Kidney (tissue), 14 donors: ENCODE results near the gene MPZL1. TPM values are rescaled to one million over a fixed set of nuclear protein-coding genes. Genes with fewer than 3 reads are reported as not detected.

Experiments used
- DNase-seq, 5 donors: peaks; one replicate each; pipeline ENCODE4 v3.0.0-alpha.2; 2013 to 2020
- FAIRE-seq: peaks from 2 replicates; lab custom pipeline; 2012; peaks lifted over from hg19 to GRCh38; lab: Jason Lieb, UNC
- H3K27ac ChIP-seq, 2 donors: one replicate each; pipeline ENCODE4 v1.7.0; 2013; ENCODE audit warnings: low read depth in 2 of 2, low read length in 2 of 2, inconsistent platforms in 1 of 2
- H3K27me3 ChIP-seq: one replicate; pipeline ENCODE4 v1.7.1; 2013; ENCODE audit warnings: low read length, inconsistent platforms; ENCODE audit not compliant: control insufficient read depth, insufficient read depth
- H3K36me3 ChIP-seq, 3 donors: one replicate each; pipeline versions ENCODE4 v1.7.0 to v1.7.1; 2013; ENCODE audit warnings: low read length in 3 of 3, control low read depth in 1 of 3, inconsistent platforms in 1 of 3; ENCODE audit not compliant: insufficient read depth in 3 of 3, control insufficient read depth in 2 of 3
- H3K4me1 ChIP-seq, 3 donors: one replicate each; pipeline versions ENCODE4 v1.7.0 to v1.7.1; 2013; ENCODE audit warnings: low read length in 3 of 3, inconsistent platforms in 1 of 3, low read depth in 1 of 3; ENCODE audit not compliant: control insufficient read depth in 2 of 3, insufficient read depth in 2 of 3
- H3K4me3 ChIP-seq, 3 donors: one replicate each; pipeline versions ENCODE4 v1.7.0 to v1.8.1; 2013; ENCODE audit warnings: low read length in 3 of 3, control low read depth in 1 of 3, inconsistent platforms in 1 of 3
- H3K9ac ChIP-seq, 3 donors: one replicate each; pipeline versions ENCODE4 v1.7.0 to v1.7.1; 2013; ENCODE audit warnings: low read length in 3 of 3, control low read depth in 1 of 3, inconsistent platforms in 1 of 3
- H3K9me3 ChIP-seq, 3 donors: one replicate each; pipeline versions ENCODE4 v1.7.0 to v1.7.1; 2013; ENCODE audit warnings: low read length in 3 of 3, control low read depth in 1 of 3, inconsistent platforms in 1 of 3; ENCODE audit not compliant: control insufficient read depth in 2 of 3, insufficient read depth in 1 of 3
- intact Hi-C: fragments of 100-400 bp; cut with DNase I; formaldehyde crosslinking; loops from one replicate; pipeline ENCODE4 v1.11.1; 2022
- polyA plus RNA-seq: library from polyadenylated mRNA; stranded (reverse); fragments of 350-450 nt; fragmentation: Illumina TruSeq; extraction: RNeasy Lipid Tissue Mini Kit (QIAGEN cat#74804); gene quantifications from one replicate; pipeline ENCODE4 v1.2.3, GENCODE V29; 2014; ENCODE audit warnings: low read depth, low replicate concordance; ENCODE audit not compliant: insufficient read depth
- total RNA-seq: library from RNA; stranded (reverse); fragmentation: NEBNext Ultra II Directional; extraction: Animal tissue kit (Norgen Biotek cat#: 25700); gene quantifications from one replicate; pipeline ENCODE4 v1.2.1, GENCODE V29; 2021
- TF ChIP-seq, protein P1 (sequence below): IDR thresholded peaks from 3 replicates; pipeline ENCODE4 v1.5.1; 2012; ENCODE audit warnings: mild to moderate bottlenecking, moderate library complexity, borderline replicate concordance; ENCODE audit not compliant: insufficient read depth; ENCODE audit errors: extremely low read depth
- donor health status: control.
- donor health status: control.
- donor health status: control.
- donor health status: control.
- donor health status: control.
- donor health status: DM: yes; HTN: yes; CAD: no.
- donor health status: Normal renal cell carcinoma (clear cell type).

MPZL1 gene
- total and polyA plus RNA-seq, 2 donors from 2014 or later = 42.1 to 98.3 TPM

DNA sequence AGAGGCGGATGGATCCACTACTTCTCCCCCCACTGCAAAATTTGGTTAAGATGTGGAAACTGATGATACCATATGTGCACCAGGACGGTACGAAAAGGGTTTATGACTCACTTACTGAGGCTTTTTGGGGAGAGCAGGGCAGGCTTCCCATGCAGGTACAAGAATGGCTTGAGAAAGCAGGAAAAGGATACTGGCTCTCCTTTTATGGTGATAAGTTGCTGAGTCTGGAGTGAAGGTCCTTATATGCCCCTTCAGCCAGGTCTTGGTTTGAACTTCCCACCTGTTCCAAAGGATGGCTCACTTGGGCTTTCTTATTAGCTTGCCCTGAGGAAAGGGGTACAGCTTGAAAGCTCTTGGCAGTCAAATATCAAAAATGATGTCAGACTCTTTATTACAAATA, 23.1 kb downstream of the MPZL1 start:
- H3K27me3 ChIP-seq = no peaks in the 10 kb centered on the region
- H3K27ac ChIP-seq = no peak overlapping the region
- no peaks in the 10 kb centered on the region for H3K9me3 ChIP-seq
- no peak overlapping the region for H3K9ac ChIP-seq
- intact Hi-C loops = no loop called here
- DNase-seq (no peak), FAIRE-seq (no peak)
- H3K36me3 ChIP-seq = no peaks in the 10 kb centered on the region
- H3K4me1 ChIP-seq = no peaks in the 10 kb centered on the region
- TF ChIP-seq, protein P1, sequence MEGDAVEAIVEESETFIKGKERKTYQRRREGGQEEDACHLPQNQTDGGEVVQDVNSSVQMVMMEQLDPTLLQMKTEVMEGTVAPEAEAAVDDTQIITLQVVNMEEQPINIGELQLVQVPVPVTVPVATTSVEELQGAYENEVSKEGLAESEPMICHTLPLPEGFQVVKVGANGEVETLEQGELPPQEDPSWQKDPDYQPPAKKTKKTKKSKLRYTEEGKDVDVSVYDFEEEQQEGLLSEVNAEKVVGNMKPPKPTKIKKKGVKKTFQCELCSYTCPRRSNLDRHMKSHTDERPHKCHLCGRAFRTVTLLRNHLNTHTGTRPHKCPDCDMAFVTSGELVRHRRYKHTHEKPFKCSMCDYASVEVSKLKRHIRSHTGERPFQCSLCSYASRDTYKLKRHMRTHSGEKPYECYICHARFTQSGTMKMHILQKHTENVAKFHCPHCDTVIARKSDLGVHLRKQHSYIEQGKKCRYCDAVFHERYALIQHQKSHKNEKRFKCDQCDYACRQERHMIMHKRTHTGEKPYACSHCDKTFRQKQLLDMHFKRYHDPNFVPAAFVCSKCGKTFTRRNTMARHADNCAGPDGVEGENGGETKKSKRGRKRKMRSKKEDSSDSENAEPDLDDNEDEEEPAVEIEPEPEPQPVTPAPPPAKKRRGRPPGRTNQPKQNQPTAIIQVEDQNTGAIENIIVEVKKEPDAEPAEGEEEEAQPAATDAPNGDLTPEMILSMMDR = no peak
- H3K4me3 ChIP-seq = no peak overlapping the region

DNA sequence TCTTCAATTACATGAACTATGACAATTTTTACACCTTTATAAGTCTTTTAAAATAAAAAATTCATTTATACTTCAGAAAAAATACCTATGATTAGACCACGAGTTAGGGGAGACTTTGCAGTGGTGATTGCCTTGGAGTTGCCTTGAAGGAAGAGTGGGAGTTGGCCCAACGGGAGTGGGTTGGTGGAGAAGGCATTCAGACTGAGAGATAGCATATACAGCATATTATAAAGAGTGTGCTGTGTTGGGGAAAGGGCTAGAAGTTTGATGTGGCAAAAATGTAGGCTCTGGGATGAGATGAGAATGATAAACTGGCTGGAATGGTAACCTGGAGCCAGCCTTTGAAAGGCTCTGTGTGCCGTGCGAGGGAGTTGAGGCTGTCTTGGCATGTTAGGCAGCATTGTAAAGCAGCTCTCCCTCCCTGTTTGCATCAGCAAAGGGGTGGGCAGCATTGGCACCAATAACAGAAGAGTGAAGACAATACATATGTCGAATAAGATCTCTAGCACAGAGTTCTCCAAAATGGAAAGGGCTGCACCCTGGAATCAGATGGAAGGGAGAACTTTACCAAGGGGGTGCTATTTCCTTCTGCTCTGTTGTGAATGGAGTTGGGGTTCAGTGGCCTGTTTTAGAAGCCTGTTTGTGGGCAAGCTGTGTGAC, 24.4 kb downstream of the MPZL1 start:
- FAIRE-seq (no peak), DNase-seq (no peak)
- intact Hi-C loops = no loop called here
- Histone ChIP-seq H3K9ac (no peak overlapping the region), H3K9me3 (no peaks in the 10 kb centered on the region), H3K4me1 (no peaks in the 10 kb centered on the region), H3K27me3 (no peaks in the 10 kb centered on the region), H3K36me3 (no peaks in the 10 kb centered on the region), H3K27ac (no peak overlapping the region), H3K4me3 (no peak overlapping the region)
- TF ChIP-seq, protein P1 = no peak

GRCh38 chr1:167746988-167747655, 25.3 kb downstream of the MPZL1 start:
- TF ChIP-seq, protein P1 = no peak
- Histone ChIP-seq H3K4me1 (no peaks in the 10 kb centered on the region), H3K9ac (no peak overlapping the region), H3K9me3 (no peaks in the 10 kb centered on the region), H3K27me3 (no peaks in the 10 kb centered on the region), H3K4me3 (no peak overlapping the region), H3K36me3 (no peaks in the 10 kb centered on the region), H3K27ac (no peak overlapping the region)
- DNase-seq (no peak), FAIRE-seq (no peak)
- intact Hi-C loops = no loop called here
